Skin of body (tissue), 2 donors: ENCODE results near the gene ISOC2. TPM values are rescaled to one million over a fixed set of nuclear protein-coding genes. Genes with fewer than 3 reads are reported as not detected.
"Not testable (repeated sequence)": the region's sequence is repeated elsewhere in the genome, so short reads cannot be mapped to it uniquely, and the experiment has no call there.

ENCODE experiments used
- DNase-seq: peaks from one replicate; lab custom pipeline; 2025; lab: John Stamatoyannopoulos, UW
- total RNA-seq: library from RNA; depleted of rRNA; stranded (reverse); fragments of >200 nt; gene quantifications from one replicate; pipeline ENCODE4 v1.2.3, GENCODE V29; 2014

The ISOC2 gene
- total RNA-seq, 1 donor from 2014 or later, result 23.0 TPM

DNA sequence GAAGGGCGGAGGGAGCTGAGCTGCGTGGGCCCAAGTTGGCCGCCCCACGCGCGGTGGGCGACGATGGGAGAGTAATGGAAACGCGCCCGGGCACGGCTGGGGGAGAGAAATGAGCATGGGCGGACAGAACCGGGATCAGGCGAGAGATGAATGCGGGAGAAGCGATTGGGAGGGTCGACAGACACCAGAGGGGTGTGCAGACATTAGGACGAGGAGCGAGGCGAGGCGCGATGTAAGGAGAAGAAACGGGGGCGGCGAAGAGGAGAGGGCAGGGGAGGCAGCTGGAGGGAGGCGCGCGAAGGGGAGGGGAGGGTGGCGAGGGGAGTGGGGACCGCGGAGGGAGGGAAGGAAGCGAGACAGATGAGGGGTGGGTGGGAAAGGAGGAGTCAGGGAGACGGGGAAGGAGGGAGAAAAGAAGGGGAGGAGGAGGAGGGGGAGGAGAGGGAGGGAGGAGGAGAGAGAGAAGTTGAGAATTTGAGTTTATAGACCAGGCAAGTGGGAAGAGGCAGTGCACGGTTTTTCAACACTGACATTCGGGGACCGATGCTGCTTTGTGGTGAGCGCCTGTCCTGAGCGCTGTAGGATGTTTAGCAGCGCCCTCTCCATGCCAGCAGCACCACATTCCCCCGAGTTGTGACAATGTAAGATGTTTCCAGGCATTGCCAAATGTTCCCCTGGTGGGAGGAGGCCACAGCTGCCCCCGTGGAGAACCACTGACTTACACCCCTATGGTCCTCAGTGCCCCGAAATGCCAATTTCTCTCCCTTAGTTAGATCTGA is 18.2 kb downstream of the ISOC2 start, which contains the start of gene SHISA7:
Gene SHISA7, minus strand, starts transcription at position 256 of the 779 bp plus-strand sequence. CDS start 437 bp downstream, outside the sequence.
- DNase-seq, result no peak

DNA sequence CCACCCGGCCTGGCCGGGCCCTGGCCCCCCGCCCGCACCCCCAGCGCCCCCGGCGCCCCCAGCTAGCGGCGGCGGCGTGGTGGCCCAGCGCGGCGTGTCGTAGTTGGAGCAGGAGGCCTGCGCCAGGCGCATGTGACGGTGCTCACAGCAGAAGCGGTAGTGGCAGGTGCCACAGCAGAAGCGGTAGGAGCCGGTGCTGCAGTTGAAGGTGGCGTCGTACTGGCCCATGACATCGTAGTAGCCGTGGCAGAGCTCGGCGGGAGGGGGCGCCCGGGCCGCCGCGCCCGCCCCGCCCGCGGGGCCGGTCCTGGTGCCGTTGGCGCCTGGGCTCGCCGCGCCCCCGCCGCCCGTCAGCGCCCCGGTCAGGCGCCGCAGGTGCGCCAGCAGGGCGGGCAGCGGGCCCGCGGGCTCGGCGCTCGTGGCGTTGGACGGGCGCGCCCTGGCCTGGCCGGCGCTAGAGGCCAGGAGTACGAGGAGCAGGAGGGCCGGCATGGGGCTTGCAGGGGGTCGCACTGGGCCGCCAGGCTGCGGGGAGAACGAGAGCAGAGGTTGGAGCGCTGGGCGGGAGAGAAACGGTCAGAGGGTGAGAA is 19.0 kb downstream of the ISOC2 start:
- DNase-seq, result no peak

DNA sequence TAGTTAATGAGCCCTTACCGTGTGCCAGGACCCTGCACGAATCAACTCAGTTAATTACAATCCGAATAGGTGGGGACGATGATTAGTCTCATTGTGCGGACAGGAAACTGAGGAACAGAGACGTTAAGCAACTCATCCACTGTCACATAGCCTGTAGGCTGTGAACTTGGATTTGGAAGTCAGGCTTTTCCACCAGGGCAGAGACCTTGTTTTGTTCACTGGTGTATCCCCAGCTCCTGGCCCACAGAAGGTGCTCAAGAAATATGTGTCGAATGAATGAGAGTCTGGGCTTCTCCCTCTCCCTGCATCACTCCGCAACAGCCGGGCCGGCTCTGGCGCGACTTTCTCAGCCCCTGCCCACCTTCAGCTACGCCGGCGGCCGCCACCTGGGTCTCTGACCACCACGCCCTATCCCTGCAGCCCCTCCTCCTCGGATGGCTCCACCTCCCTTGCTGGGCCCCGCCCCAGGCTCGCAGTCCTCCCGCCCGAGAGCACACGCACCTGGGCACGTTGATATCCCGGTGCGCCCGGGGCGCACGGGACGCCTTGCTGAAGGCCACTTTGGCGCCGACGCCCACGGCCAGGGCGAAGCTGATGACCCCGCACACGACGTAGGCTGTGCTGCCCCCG is 19.6 kb downstream of the ISOC2 start:
- DNase-seq, result no peak

DNA sequence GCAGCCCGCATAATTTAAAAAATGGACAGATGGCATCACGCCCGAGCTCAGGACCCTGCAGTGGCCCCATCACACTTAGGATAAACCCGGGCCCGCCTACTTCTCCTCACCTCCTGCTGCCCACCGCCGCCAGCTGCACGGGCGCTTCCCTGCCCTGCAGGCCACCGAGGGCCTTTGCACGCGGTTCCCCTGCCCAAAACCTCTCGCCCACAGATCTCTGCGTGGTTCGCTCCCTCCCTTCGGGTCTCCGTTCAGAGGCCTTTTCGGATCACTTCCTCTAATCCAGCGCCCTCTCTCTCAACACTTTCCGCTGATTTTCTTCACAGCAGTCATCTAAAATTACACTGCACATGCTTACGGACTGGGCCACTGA is 20.1 kb downstream of the ISOC2 start:
- DNase-seq, result no peak

DNA sequence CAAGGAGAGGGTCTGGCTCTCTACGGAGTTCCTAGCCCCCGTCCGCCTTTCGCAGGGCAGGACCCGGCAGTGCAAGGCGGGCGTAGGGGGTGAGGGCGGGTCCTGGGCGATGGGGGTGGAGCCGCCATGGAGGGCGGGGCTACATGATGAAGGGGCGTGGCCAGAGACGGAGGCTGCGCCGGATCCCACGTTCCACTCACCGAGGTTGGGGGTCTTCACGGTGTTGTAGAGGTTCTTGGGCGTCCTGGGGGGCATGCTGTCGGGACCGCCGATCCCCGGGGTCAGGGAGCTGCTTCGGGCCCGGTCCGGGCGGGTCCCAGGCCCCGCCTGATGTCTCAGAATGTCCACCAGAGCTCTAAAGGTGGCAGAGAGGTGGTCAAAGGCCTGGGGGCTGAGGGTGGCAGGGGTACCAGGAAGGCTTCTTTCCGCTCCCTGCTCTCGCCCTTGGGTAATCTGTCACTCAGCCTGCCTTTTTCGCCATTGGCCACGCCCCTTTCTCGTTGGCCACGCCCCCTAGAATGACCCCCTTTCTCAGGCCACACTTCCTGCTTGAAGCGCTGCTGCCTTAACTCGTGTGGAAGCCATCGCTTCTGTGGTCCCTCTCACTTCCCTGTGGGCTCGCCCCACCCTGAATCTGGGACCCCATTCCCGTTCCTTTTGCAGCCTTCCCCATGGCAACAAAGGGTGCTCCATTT is 20.9 kb downstream of the ISOC2 start:
- DNase-seq, result no peak

DNA sequence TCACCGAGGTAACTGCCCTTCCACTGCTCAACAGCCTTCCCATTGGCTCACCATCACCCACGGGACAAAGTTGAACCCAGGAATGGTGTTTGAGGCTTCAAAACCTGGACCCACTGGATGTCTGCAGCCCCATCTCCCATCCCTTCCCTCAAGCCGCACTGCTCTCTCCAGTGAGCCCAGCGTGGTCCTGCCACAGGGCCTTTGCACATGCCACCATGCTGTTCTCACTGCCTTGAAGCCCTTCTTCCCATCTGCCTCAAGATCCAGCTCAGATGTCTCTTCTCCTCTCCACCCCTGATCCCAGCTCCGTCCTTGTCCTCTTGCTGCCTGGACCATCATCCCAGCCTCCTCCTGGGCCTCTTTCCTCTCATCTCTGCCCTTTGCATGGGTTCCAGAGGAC is 22.4 kb downstream of the ISOC2 start:
- no peak for DNase-seq

DNA sequence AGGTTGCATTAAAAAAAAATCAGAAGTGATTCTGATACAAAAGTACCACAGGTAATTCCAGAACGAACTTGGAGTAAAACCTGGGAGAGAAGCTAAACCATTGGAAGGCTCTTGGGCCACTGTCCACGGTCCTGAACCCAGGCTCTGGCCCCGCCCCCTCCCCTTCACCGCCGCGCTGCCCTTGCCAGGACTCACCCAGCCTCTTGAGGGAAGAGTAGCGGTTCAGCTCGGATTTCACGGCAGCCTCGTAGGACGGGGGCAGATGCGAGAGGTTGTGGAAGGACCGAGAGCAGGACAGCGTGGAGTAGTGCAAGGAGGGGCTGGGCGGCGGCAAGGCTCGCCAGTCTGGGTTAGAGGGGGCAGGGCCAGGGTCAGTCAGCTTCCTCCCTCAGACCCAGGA is 24.0 kb downstream of the ISOC2 start:
- peak; percentile 15 for DNase-seq

DNA sequence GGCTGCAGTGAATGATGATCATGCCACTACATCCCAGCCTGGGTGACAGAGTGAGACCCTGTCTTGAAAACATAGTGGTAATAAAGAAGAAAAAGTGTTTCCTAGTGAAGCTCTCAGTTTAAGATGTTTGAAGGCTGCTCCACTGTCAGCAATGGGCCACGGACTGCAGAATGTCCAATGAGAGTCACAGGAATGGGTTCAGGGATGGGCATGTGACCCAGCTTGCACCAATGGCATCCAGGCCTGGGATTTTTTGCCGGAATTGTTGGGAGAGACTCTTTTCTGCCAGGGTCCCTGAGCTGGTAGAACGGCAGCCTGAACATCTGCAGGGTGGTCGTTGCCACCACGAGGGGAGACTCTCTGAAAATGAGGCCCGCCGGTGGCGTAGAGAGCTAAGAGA is 24.6 kb downstream of the ISOC2 start:
- DNase-seq, result no peak

DNA sequence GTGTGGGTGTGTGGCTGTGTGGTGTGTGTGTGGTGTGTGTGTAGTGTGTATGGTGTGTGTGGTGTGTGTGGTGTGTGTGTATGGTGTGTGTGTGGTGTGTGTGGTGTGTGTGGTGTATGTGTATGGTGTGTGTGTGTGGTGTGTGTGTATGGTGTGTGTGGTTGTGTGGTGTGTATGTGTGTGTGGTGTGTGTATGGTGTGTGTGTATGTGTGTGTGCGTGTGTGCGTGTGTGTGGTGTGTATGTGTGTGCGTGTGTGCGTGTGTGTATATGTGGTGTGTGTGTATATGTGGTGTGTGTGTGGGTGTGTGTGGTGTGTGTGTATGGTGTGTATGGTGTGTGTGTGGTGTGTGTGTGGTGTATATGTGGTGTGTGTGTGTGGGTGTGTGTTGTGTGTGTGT is 26.4 kb downstream of the ISOC2 start:
- DNase-seq, result no peak

DNA sequence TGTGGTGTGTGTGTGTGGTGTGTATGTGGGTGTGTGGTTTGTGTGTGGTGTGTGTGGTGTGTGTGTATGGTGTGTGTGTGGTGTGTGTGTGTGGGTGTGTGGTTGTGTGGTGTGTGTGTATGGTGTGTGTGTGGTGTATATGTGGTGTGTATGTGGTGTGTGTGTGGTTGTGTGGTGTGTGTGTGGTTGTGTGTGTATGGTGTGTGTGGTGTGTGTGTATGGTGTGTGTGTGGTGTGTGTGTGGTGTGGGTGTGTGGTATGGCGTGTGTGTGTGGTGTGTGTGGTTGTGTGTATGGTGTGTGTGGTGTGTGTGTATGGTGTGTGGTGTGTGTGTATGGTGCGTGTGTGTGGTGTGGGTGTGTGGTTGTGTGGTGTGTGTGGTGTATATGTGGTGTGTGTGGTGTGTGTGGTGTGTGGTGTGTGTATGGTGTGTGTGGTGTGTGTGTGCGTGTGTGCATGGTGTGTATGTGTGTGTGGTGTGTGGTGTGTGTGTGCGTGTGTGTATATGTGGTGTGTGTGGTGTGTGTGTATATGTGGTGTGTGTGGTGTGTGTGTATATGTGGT is 27.0 kb downstream of the ISOC2 start:
- DNase-seq, result no peak

DNA sequence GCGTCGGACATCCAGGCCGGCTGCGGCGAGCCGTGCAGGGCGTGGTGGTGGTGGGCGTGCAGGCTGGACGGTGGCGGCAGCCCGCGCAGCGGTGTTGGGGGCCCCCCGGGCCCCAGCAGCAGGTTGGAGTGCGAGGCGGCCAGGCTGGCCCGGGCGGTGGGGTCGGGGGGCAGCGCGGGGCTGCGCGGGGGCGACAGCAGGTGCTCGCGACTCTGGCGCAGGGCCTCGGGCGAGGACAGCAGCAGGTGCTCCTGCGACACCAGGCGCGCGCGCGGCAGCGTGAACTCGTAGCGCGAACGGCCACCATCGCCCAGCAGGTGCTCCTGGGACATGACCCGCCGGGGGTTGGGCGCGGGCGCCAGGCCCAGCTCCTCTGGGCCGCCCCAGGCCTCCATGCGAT is 28.1 kb downstream of the ISOC2 start:
- no peak for DNase-seq

DNA sequence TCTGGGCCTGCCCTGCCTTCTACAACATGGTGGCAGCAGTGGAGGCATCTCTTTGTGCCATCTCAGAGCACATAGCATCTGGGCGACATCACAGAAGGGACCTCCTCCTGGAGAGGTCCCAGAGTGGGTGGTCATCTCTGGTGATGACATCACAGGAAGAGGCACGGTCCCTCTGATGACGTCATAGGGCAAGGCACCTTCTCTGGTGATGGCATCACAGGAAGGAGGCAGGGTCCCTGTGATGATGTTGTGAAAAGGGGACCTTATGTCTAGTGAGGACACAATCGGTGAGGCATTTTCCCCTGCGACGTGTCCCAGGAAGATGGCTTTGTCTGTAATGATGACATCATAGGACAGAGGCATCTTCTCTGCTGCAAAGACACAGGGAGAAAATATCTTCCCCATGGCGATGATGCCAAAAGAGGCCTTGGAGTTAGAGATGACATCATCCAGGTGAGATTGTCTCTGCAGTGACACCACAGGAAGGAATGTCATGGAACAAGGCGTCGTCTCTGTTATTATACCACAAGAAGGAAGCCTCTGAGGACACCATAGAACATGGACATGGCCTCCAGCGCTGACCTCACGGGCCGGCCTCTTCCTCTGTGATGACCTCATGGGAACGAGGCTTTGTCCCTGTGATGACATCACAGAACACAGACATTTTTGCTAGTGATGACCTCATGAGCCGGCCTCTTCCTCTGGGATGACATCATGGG is 29.0 kb downstream of the ISOC2 start:
- DNase-seq, result no peak

DNA sequence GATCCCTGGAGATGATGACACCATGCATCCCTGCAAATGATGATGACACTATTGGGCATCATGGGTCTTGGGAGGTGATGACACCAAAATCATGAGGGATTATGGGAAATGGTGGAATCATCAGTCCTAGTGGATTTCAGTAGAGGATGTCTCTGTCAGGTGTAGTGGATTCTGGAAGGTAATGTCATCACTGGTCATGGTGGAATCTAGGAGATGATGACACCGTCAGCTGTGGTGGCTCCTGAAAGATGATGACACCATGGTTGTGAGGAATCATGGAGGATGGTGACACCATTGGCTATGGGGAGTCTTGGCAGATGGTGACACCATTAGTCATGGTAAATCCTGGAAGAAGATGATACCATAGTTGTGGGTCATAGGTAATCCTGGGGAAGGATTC is 30.3 kb downstream of the ISOC2 start:
- DNase-seq, result no peak

DNA sequence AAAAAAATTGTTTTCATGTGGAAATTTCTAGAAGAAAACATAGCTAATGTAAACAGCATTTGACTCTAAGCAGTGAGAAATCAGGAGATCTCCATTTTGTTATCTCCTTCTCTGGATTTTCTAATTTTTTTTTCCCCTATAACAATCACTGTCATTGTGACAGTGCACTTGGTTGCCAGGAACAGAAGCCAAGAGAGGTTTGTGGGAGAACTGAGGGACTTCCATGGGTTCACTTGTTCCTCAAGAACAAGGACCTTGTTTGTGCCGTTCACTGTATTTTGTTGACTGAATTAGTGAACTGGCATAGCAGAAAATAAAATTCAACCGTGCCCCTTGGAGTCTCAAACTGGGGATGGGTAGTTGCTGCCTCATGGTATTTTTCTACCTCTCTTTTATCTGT is 35.4 kb downstream of the ISOC2 start:
- no peak for DNase-seq

DNA sequence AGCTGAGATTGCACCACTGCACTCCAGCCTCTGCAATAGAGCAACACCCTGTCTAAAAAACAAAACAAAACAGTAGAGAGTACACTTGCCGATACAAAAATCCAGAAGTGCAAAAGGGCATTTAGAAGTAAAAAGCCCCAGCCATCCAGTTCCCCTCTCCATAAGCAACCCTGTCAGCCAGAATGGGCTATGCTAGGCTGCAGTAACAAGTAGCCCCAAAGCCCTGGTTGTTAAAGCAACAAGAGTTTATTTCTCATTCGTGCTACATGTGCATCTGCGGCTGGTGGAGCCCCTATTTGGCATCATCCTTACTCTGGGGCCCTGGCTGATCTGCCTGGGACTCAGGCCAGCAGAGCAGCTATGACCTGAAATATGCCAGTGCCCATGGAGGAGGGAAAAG is 36.9 kb downstream of the ISOC2 start:
- no peak for DNase-seq

DNA sequence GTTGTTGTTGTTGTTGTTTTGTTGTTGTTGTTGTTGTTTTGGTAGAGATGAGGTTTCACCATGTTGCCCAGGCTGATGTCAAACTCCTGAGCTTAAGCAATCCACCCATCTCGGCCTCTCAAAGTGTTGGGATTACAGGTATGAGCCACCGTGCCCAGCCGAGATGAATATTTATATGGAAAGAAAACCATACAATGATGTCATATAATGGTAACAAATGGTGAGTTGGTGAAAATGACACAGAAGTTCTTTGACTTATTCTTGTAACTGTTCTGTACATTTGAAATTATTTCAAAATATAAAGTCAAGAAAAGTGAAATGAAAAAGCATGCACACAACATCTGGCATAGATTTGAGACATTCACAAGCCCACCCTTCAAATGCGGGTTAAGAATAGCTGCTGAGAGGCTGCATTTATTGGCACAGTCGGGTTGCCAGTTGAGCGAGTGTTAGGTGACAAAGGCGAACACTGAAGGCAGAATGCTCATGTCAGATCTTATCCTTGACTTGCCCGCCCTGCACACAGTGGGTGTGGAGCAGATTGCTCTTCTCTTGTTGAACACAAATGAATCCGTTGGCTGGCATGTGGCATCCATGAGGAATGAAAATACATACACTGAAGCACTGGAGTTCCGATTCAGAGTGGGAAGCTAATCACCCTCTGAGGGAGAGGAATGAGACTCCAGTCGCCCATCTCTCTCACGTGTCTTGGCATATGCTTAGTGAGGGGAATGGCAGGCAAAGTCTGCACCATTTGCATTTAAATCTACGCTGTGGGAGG is 38.0 kb downstream of the ISOC2 start:
- no peak for DNase-seq

DNA sequence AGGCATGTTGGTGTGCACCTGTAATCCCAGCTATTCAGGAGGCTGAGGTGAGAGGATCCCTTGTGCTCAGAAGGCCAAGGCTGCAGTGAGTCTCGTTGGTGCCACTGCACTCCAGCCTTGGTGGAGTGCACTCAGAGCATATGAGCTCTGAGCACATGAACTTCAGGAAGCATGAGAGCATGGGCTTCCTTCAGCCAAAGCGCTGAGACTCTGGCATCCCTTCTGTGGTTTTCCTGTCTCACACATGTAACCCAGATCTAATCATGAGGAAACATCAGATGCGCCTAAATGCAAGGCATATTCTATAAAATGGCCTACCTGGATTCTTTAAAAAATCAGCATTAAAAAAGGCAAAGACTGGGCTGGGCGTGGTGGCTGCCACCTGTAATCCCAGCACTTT is 40.2 kb downstream of the ISOC2 start:
- not testable (repeated sequence) for DNase-seq

DNA sequence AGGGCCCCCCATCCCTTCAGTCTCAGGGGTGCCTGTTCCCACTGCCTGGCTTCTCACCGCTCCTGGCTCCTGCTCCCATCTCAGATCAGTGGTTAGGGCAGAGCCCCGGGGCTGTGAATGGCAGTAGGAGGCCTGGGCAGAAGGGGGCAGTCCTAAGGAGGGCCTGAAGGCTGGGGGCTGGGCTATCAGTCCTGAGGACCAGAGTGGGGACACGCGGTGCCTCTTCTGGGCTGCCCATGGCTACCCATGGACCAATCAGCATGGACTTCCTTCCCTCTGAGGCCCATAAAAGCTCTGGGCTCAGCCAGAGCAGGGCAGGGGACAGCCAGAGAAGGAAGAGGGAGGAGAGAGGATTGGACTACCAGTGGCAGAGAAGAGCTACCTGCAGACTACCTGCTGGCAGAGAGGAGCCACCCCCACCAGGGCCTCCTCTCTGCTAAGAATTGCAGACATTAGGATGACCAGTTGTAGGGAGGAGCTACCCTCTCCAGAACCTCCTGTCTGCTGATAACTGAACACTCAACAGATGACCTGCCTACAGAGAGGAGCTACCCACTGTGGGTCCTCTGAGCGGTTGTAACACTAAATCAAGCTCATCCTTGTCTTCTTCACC is 41.7 kb downstream of the ISOC2 start:
- no peak for DNase-seq

DNA sequence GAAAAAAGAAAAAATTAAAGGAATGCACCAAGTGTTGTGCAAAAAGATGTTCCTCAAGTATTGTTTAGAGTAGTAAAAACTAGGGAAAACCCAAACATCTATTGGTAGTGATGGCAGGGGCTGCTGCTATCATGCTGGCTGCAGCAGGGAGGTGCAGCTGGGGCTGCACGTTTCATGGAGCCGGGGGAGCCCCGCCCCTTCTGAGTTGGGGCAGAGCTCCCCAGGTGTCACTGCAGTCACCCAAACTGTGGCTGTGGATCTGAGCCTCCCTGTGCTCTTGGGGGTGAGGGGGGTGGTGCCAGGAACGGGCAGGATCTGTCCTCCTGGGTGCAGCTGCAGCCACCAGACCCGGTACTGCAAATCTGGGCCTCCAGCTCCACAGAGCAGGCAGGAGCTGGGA is 42.3 kb downstream of the ISOC2 start:
- no peak for DNase-seq

DNA sequence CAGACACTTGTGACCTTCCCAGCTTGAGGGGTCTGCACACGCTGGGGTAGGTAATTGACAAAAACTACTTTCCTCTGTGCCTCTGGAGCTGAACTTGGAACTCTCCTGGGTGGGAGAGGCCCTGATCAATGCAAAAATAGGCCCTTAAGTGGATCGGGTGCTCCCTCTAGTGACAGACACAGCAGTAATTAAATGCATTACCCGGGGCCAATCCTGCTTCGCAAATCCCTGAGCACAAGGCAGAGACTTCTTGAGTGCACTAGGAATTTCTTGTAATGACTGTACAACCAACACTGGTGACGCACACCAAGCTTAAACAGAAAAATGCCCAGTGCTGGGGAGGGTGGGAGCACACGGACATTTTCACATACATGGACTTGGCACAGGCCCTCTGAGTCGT is 43.3 kb downstream of the ISOC2 start:
- DNase-seq, result peak; percentile 76
